GM18508 (cell line): Measurements from ENCODE around the gene CORIN.
"Not testable (repeated sequence)": the region's sequence is repeated elsewhere in the genome, so short reads cannot be mapped to it uniquely, and the experiment has no call there.

Experiments used
- ATAC-seq: cut with Tn5 transposase; IDR thresholded peaks from one replicate; pipeline ENCODE4 v1.9.1; 2021; ENCODE audit warnings: moderate number of reproducible peaks; ENCODE audit not compliant: insufficient read depth, unreplicated experiment

The CORIN gene

GRCh38 chr4:47736555-47736954, 101.3 kb downstream of the CORIN start:
- no peak for ATAC-seq

- no peak for ATAC-seq
Observed at GRCh38 chr4:47736146-47736545, 101.7 kb downstream of the CORIN start.

DNA sequence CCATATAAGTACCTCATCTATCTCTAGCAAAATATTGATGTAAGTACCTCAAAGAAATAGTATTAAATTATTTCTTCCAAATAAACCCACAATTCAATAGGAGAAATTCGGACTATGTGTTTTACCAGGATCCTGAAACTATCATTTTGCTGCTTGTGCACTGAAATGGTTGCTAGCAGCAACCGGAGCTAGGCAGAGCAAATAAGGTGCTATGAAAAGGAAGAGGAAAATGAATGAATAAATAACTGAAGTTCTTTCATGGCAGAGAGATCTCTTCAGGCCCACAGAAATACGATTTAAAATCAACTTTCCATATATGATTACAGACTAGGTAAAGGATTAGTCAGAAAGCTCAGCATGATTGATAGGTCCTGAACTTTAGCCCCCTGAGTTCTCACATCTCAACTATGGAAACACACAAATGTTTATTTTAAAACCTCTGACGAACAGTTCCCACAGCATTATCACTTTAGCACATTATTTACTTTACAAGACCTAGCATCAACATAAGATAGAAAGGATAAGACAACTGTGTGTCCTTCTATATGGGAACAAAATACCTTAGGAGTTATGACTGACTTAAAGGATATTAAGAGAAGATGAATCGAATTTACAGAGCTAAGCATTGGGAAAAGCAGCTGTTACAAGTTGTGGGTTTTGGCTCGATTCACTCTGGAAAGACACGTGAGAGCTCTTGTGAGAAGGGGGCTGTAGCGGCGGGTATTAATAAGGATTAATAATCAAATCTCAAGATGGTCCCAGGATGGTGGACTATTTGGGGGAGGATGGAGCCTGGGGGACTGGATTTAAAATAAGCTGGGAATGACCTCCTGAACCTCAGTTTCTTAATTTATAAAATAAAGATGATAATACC, 104.3 kb downstream of the CORIN start:
- ATAC-seq = no peak

DNA sequence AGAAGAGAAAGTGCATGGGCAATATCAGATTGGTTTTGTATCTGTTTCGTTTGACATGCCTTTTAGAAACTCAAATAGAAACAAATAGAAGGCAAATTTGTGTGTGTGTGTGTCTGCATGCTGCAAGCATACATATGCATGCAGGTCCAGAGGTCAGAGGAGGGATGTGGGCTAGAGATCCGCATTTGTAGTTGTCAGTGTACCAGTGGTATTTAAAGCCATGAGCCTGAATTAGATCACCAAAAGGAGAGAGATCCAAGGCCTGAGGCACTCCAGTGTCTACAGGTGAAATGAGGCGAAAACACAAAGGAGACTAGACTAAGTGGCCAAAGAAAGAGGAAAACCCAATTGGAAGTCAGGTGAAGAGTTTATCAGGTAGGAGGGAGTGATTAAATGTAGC, 106.7 kb downstream of the CORIN start:
- ATAC-seq = no peak

GRCh38 chr4:47729131-47729680, 108.7 kb downstream of the CORIN start:
- ATAC-seq = no peak

DNA sequence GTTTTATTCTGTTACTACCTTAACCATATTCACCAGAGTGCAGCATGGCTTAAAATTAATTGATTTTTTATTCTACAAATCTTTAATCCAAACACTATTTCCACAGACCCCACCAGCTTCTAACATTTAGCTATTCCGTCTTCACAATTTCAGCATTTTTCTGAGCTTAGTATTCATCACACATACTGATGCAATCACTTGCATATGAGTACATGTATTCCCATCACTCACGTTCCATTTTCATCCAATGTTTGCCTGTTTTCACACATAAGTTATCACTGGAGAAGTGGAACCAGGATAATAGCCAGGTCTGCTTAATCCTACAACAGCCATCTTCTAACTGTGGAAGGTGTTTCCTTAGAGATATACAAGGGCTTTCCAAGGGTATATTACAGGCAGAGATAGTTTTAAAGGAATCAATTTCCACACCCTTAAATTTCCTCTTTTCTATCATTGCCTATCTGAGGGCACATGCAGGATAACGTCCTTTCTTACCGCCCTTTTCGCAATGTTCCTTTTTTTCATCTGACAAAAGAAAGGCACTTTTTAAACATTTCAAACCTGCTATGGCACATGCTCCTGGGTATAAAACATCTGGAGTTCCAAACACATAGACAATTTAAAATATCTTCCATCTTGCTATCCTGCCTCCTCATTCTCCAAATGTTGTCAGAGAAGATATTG, 115.8 kb downstream of the CORIN start:
- ATAC-seq = no peak

DNA sequence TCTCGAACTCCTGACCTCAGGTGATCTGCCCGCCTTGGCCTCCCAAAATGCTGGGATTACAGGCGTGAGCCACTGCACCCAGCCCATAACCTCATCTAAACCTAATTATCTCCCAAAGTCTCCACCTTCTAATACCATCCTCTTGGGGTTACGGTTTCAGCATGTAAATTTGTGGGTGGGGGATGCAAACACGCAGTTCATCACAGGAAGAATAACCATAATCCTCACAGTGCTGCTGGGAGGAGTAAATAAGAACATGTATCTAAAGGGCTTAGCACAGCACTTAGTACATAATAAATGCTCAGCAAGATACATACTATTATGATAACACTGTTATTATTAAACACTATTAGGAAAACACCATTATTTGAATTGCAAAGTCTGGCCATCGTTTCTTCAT, 116.4 kb downstream of the CORIN start:
- no peak for ATAC-seq

DNA sequence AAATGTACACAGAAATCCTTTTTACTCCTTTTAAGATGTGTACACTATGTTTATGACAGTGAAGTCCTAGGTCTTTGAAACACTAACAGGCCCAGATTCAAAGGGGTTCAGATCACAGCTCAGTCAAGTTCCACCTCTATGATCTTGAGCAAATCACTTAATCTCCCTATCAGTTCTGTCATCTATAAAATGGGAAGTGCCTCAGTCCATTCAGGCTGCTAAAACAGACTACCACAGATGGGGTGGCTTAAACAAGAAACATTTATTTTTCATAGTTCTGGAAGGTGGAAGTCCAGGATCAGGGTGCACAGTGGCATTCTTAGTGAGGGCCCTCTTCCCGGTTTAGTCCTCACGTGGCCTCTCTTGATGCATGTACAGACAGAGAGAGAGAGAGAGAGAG, 117.1 kb downstream of the CORIN start:
- ATAC-seq = no peak

DNA sequence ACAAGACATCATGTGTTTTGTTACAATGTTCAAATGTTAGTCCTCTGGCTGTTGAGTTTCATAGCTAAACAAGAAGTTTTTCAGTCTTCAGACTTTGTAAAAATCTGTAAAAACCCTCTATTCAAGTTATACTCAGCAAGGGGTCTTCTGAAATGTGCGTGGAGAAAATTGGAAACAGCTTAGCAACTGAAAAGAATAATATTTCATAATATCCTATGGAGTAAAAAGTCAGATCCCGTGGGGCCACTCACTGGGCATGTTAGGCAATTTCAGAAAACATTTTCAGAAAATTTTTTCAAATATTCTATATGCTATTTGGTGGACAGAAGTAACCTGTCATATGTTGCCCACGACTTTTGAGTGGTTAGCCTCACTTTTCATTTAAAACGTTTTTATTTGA, 118.3 kb downstream of the CORIN start:
- ATAC-seq = no peak

GRCh38 chr4:47718696-47719095, 119.2 kb downstream of the CORIN start:
- no peak for ATAC-seq

GRCh38 chr4:47717188-47717587, 120.7 kb downstream of the CORIN start:
- ATAC-seq = no peak

GRCh38 chr4:47715716-47716416, 122.0 kb downstream of the CORIN start:
- no peak for ATAC-seq

DNA sequence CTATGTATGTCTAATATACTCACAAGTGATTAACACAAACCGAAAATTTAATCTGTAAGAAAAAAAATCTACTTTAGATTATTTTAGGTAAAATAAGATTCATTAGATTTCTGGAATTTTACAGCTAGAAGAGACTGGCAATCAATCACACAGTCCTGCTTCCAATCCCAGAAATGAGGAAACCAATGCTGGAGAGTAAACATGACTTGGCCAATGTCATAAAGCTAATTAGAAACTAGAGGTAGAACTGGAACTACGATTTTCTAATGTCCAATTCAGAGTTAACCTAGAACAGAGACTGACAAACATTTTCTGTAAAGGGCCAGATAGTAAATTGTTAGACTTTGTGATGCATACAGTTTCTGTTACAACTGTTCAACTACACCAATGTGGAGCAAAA, 123.6 kb downstream of the CORIN start:
- ATAC-seq = no peak

DNA sequence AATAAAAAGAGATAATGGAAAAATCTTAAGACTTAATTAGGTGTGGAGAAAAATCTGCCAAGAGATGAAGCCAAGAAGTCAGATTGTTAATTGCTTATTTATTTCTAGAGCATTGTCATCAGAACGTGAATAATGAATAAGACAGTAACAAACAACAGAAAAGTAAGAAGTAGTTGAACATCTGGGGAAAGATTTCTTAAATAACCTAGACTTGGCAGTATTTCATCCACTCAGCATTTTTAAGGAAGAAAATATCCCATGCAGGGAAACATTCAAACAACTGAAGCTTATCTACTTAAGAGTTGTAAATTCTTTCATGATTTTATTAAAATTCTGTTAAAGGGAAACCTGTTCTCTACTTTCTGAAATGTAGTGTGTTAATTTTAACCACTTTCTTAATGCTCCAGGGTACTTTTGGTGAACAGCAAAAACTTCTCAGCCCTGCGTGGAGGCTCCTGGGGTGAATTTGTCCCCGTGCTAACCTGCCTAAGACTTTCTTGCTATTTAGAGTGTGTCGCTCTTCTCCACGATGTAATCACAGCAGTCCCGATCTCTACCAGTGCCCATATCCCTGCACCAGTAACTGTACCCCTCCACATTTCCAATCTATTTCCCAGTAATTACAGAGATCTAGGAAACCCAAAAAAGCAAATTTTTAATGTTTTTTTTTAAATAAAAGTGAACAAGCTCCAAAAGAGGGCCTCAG, 124.6 kb downstream of the CORIN start:
- no peak for ATAC-seq

DNA sequence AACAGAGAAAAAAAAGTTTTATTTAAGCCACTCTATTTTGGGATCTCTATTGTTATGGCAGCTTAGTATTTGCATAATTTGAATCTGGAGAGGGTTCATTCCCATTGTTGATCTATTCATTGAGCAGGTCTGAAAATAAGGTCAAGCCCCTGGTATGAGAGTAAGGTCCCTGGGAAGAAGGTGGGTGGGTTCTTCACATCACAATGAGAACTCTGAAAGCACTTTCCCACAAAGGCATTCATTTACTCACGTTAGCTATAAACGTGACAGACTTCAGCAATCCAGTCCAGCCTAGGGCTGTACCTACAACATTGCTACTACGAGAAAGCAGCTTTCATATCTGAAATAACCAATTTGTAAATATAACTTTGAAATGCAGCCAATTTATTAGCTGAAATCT, 126.2 kb downstream of the CORIN start:
- no peak for ATAC-seq

DNA sequence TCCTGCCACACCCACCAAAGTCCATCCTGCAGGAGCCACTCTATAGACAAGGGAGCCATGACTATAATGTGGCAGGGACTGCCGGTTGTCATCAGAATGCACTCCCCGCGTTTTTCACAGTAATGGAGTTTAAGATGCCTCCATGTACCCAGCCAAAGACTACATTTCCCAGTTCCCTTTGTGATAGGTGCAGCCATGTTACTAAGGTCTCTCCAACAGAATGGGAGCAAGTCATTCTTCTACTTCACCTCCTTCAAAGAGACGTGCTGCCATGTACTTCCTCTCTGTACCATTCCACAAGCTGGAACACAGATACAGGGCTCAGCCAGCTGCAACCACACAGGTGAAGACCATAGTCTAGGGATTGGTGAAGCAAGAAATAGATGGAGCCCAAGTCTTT, 126.7 kb downstream of the CORIN start:
- ATAC-seq = no peak

DNA sequence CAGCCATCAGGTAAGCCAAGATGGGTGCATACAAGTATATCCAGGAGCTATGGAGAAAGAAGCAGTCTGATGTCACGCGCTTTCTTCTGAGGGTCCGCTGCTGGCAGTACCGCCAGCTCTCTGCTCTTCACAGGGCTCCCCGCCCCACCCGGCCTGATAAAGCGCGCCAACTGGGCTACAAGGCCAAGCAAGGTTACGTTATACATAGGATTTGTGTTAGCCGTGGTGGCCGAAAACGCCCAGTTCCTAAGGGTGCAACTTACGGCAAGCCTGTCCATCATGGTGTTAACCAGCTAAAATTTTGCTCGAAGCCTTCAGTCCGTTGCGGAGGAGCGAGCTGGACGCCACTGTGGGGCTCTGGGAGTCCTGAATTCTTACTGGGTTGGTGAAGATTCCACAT, 131.5 kb downstream of the CORIN start:
- not testable (repeated sequence) for ATAC-seq

DNA sequence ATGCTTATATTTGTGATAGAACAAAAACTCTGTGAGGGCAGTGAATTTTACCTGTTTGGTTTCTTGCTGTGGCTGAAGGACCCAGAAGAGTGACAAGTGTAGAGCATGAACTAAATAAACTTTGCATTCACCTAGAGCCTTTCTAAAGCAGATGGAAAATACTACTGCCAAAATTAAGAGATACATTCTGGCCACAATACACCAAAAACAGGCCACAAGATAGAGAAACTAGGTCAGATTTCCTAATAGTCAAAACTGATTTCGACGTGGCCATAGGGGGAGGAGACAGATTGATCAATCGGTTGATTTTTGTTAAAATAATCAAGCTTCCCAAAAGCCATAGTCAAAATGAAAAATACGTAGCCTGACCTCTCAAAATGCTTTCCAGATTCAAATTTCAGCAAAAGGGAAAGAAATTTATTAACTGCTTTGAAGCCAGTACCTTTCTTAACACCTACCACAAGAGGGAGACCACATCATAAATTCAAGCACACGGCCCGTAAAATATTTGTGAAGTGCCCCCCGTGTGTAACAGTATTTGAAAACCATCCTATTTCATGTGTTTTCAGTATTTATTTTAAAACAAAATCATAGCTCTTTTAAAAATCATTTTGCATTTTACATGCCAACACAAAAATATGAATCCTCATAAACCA, 132.4 kb downstream of the CORIN start:
- ATAC-seq = no peak

DNA sequence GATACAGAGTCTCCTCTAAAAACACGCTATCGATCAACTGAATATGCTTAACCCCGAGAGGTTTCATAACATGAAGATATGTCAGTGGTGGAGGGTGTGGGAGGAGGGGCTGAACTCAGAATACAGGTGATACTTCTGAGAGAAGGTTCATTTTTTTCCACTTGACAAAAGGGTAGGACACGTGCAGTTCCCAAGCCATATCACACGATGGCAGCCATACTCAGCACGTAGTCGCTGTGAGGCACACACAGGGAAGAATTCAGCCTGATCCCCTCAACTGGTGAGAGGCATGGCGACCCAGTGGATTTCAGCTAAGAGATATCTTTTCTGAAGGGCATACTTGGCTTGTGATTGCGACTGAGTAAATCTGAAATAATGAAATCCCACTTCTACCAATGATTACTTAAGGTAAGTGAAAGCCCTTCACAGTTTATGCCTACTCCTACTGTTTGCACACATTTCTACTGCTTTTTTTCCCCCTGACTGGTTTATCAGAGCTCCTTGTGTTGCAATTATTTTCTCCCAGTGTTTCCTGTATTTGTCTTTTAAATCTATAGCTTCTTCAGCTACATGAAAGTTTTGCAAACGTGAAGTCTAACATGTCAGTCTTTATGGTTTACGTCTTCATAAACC, 133.1 kb downstream of the CORIN start:
- ATAC-seq = no peak
